MCF 10A (cell line): ENCODE data around the gene PADI1. TPM values are rescaled to one million over a fixed set of nuclear protein-coding genes. Genes with fewer than 3 reads are reported as not detected.

ENCODE experiments used
- BruUV-seq: library from RNA; stranded (reverse); fragments of 400-500 nt; replicated peaks from 2 replicates; lab custom pipeline; 2021; lab: Mats Ljungman, UMichigan
- CTCF ChIA-PET: fragments of 300-600 bp; sonication (Branson Sonifier 250); formaldehyde crosslinking; extraction: SDS; loops from one replicate; lab custom pipeline; 2021; ENCODE audit warnings: antibody characterized with exemption, inconsistent platforms; lab: Yijun Ruan, JAX
- POLR2A ChIA-PET: fragments of 300-600, 350-650 bp; sonication (Branson Sonifier 250); formaldehyde crosslinking; extraction: SDS; loops from one replicate; lab custom pipeline; 2020; ENCODE audit warnings: antibody characterized with exemption, inconsistent platforms; lab: Yijun Ruan, JAX
- DNase-seq: peaks from one replicate; pipeline ENCODE4 v3.0.0-alpha.2; 2018; ENCODE audit not compliant: unreplicated experiment
- H3K27ac Mint-ChIP-seq: one replicate; pipeline ENCODE4 v1.8.0; 2022; ENCODE audit warnings: mild to moderate bottlenecking, low read depth, mixed read lengths; ENCODE audit not compliant: unreplicated experiment
- H3K27me3 Mint-ChIP-seq: one replicate; pipeline ENCODE4 v1.8.0; 2022; ENCODE audit warnings: mixed read lengths; ENCODE audit not compliant: insufficient read depth, unreplicated experiment
- H3K36me3 Mint-ChIP-seq: one replicate; pipeline ENCODE4 v1.8.0; 2022; ENCODE audit warnings: mild to moderate bottlenecking, moderate library complexity, mixed read lengths; ENCODE audit not compliant: insufficient read depth, unreplicated experiment
- H3K4me1 Mint-ChIP-seq: one replicate; pipeline ENCODE4 v1.8.0; 2022; ENCODE audit warnings: mixed read lengths; ENCODE audit not compliant: insufficient read depth, unreplicated experiment
- H3K4me3 Mint-ChIP-seq: one replicate; pipeline ENCODE4 v1.8.0; 2022; ENCODE audit warnings: mild to moderate bottlenecking, moderate library complexity, mixed read lengths; ENCODE audit not compliant: unreplicated experiment
- H3K9me3 Mint-ChIP-seq: one replicate; pipeline ENCODE4 v1.8.0; 2022; ENCODE audit warnings: mixed read lengths; ENCODE audit not compliant: unreplicated experiment
- intact Hi-C: fragments of 100-400 bp; cut with micrococcal nuclease; formaldehyde crosslinking; loops from 2 replicates; pipeline ENCODE4 v1.14.1; 2022
- total RNA-seq: library from RNA; stranded (reverse); gene quantifications from 2 replicates; pipeline ENCODE4 v1.2.3, GENCODE V29; 2022
- TF ChIP-seq, protein P1 (sequence below): fragments of 200-600 bp; IDR thresholded peaks from one replicate; pipeline ENCODE4 v1.8.0; 2022; ENCODE audit warnings: antibody characterized with exemption, mild to moderate bottlenecking; ENCODE audit not compliant: unreplicated experiment

PADI1 gene
- total RNA-seq, 1 experiment from 2014 or later: 0.58 TPM

DNA sequence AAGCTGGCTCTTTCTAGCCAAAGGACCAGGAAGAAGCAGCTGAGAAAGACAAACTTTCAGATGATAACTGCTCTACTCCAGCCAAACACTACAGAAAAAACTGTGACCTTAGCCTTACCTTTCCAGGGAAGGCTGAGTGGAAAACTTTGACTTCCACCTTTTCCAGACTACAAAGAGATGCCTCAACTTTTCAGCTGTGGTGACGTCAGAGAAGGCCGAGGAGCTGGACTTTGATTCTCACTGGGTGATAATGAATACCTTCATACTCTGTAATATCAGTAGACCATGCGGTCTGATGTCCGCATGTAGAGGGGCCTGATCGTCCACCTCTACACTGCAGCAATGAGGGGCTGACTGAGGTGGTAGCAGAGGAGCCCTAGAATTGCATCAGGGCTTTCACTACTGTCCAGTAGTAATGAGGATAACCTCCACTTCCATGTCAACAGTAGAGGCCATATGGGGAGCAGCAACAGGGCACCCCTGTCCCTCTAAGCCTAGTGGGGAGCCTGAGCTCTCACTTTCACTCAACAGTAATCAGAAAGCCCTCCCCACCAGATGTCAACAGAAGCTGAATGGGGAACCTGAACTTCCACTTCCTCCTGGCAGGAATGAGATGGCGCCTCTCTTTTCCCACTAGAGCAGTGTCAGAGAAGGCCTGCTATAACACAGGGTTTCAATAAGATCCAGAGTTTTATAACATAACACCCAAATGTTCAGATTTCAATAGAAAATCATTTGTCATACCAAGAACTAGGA is 28.4 kb upstream of the PADI1 start:
- CTCF ChIA-PET: interaction anchor here (0.8 kb wide), 1 partner anchor 50 kb away, joined by 3 read pairs; no protein-coding TSS in a partner anchor
- Mint-ChIP-seq H3K27me3 (no peaks in the 10 kb centered on the region), H3K9me3 (peaks cover 7% of the 10 kb centered on the region), H3K4me3 (no peak overlapping the region), H3K27ac (no peak overlapping the region), H3K4me1 (peaks cover 16% of the 10 kb centered on the region), H3K36me3 (no peaks in the 10 kb centered on the region)
- no TSS peak for BruUV-seq
- intact Hi-C loops: no loop called here
- POLR2A ChIA-PET: no interaction called here
- no peak for DNase-seq
- TF ChIP-seq, protein P1, sequence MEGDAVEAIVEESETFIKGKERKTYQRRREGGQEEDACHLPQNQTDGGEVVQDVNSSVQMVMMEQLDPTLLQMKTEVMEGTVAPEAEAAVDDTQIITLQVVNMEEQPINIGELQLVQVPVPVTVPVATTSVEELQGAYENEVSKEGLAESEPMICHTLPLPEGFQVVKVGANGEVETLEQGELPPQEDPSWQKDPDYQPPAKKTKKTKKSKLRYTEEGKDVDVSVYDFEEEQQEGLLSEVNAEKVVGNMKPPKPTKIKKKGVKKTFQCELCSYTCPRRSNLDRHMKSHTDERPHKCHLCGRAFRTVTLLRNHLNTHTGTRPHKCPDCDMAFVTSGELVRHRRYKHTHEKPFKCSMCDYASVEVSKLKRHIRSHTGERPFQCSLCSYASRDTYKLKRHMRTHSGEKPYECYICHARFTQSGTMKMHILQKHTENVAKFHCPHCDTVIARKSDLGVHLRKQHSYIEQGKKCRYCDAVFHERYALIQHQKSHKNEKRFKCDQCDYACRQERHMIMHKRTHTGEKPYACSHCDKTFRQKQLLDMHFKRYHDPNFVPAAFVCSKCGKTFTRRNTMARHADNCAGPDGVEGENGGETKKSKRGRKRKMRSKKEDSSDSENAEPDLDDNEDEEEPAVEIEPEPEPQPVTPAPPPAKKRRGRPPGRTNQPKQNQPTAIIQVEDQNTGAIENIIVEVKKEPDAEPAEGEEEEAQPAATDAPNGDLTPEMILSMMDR: no peak

DNA sequence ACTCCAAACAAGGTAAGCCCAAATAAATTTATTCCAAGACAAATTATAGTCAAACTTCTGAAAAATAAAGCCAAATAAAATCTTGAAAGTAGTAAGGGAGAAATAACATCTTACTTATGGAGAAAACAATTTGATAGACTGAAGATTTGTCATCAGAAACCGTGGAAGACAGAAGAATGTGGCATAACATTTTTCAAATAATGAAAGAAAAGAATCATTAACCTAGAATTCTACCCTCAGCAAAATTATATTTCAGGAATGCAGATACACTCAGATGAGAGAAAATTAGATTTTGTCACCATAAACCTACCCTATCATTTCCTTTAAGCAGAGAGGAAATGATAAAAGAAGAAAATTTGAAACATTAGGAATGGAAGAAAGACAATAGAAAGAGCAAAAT is 27.3 kb upstream of the PADI1 start:
- intact Hi-C loops: no loop called here
- H3K9me3 Mint-ChIP-seq: peaks cover 7% of the 10 kb centered on the region

GRCh38 chr1:17181781-17182464 is 23.0 kb upstream of the PADI1 start:
- ChIA-PET POLR2A (no interaction called here), CTCF (no interaction called here)
- peaks cover 18% of the 10 kb centered on the region for H3K4me1 Mint-ChIP-seq
- no peak overlapping the region for H3K4me3 Mint-ChIP-seq
- BruUV-seq: no TSS peak
- no peak overlapping the region for H3K27ac Mint-ChIP-seq
- TF ChIP-seq, protein P1: no peak
- H3K9me3 Mint-ChIP-seq: peaks cover 7% of the 10 kb centered on the region
- H3K27me3 Mint-ChIP-seq: no peaks in the 10 kb centered on the region
- DNase-seq: no peak
- intact Hi-C loops: no loop called here
- H3K36me3 Mint-ChIP-seq: no peaks in the 10 kb centered on the region

More for the DNA sequence above, 27.3 kb upstream of the PADI1 start:
- ChIA-PET CTCF (no interaction called here), POLR2A (no interaction called here)
- Mint-ChIP-seq H3K27ac (no peak overlapping the region), H3K4me1 (peaks cover 16% of the 10 kb centered on the region), H3K27me3 (no peaks in the 10 kb centered on the region), H3K4me3 (no peak overlapping the region), H3K36me3 (no peaks in the 10 kb centered on the region)
- DNase-seq: no peak
- TF ChIP-seq, protein P1: no peak
- no TSS peak for BruUV-seq

DNA sequence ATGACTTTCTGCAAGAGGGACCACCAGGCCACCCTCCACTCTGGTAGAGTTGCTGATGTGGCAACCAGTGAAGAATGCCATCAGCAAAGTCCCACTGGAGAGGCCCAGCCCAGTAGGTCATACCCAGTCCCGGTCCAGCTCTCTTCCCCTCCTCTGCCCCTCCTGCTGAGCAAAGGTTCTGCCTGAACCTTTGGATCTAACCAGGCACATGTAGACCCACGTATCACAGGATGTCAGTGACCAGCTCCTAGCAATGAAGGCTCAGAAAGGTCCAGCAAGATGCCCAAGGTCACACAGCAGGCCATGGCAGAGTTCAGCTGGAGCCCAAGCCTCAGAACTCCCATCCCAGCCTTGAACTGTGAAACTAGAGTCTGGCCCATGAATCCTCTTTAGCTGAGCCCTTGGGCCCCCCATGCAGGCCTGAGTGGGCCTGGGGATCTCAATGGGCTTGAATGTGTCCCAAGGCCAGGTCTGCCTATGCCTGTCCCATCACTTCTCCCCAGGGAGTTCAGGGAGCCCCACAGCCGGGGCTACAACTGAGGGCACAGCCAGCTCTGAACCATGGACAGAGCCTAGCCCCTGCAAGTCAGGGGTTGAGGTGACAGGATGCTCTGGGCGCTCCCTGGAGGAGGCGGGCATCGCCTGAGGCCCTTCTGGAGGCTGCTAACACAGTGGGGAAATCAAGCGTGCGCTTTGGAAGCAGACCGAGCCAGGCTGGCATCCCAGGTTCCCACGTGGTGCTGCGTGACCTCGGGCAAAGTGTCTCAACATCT is 21.4 kb upstream of the PADI1 start:
- H3K9me3 Mint-ChIP-seq: peaks cover 7% of the 10 kb centered on the region
- POLR2A ChIA-PET: interaction anchor here (1.2 kb wide), 1 partner anchor 24 kb away, joined by 3 read pairs; no protein-coding TSS in a partner anchor
- intact Hi-C loops: no loop called here

More for the DNA sequence above, 21.4 kb upstream of the PADI1 start:
- Mint-ChIP-seq H3K36me3 (no peaks in the 10 kb centered on the region), H3K27me3 (no peaks in the 10 kb centered on the region), H3K4me1 (peaks cover 20% of the 10 kb centered on the region), H3K4me3 (no peak overlapping the region), H3K27ac (no peak overlapping the region)
- TF ChIP-seq, protein P1: no peak
- CTCF ChIA-PET: no interaction called here
- no TSS peak for BruUV-seq
- DNase-seq: no peak
